ENCODE data around the gene ZNF559.
"Not testable (repeated sequence)": the region's sequence is repeated elsewhere in the genome, so short reads cannot be mapped to it uniquely, and the experiment has no call there.

Gene ZNF559

GRCh38 chr19:9323919-9324583 is at the start of gene ZNF559:
TSS of gene ZNF559 (plus strand) at chr19:9324179. CDS start at chr19:9338550, 14,371 bp downstream.
- DNase-seq (ENCODE audit: low spot score) = peak; percentile 81

- DNase-seq (ENCODE audit: low spot score) = not testable (repeated sequence)
Observed at GRCh38 chr19:9283485-9283884, 40.5 kb upstream of the ZNF559 start.

GRCh38 chr19:9289231-9289884 is 34.6 kb upstream of the ZNF559 start:
- DNase-seq (ENCODE audit: low spot score) = no peak

GRCh38 chr19:9295411-9295849 is 28.5 kb upstream of the ZNF559 start:
- DNase-seq (ENCODE audit: low spot score) = no peak

- no peak for DNase-seq (ENCODE audit: low spot score)
Observed at GRCh38 chr19:9296336-9296735, 27.6 kb upstream of the ZNF559 start.

- DNase-seq (ENCODE audit: low spot score) = no peak
Observed at GRCh38 chr19:9306443-9306842, 17.5 kb upstream of the ZNF559 start.

- no peak for DNase-seq (ENCODE audit: low spot score)
Observed at GRCh38 chr19:9308091-9308770, 15.7 kb upstream of the ZNF559 start.

GRCh38 chr19:9309139-9309973 is 14.6 kb upstream of the ZNF559 start, which contains the start of gene ZNF699:
TSS of gene ZNF699 (minus strand) at chr19:9309838. CDS start at chr19:9305119, 4,719 bp downstream.
- peak; percentile 83 for DNase-seq (ENCODE audit: low spot score)

GRCh38 chr19:9309974-9310446 is 14.0 kb upstream of the ZNF559 start:
- no peak for DNase-seq (ENCODE audit: low spot score)

GRCh38 chr19:9313756-9314155 is 10.2 kb upstream of the ZNF559 start:
- no peak for DNase-seq (ENCODE audit: low spot score)

GRCh38 chr19:9321338-9321737 is 2.6 kb upstream of the ZNF559 start:
- DNase-seq (ENCODE audit: low spot score) = no peak

GRCh38 chr19:9321756-9322155 is 2.2 kb upstream of the ZNF559 start:
- not testable (repeated sequence) for DNase-seq (ENCODE audit: low spot score)

GRCh38 chr19:9322201-9322600 is 1.8 kb upstream of the ZNF559 start:
- not testable (repeated sequence) for DNase-seq (ENCODE audit: low spot score)

- DNase-seq (ENCODE audit: low spot score) = peak; percentile 47
Observed at GRCh38 chr19:9323557-9323918, 441 bp upstream of the ZNF559 start.

GRCh38 chr19:9324584-9324962 is 594 bp downstream of the ZNF559 start:
- DNase-seq (ENCODE audit: low spot score) = no peak

- no peak for DNase-seq (ENCODE audit: low spot score)
Observed at GRCh38 chr19:9329999-9330398, 6.0 kb downstream of the ZNF559 start.

GRCh38 chr19:9342610-9343304 is 18.8 kb downstream of the ZNF559 start:
- no peak for DNase-seq (ENCODE audit: low spot score)

- no peak for DNase-seq (ENCODE audit: low spot score)
Observed at GRCh38 chr19:9345005-9345404, 21.0 kb downstream of the ZNF559 start.

- DNase-seq (ENCODE audit: low spot score) = no peak
Observed at GRCh38 chr19:9348253-9348652, 24.3 kb downstream of the ZNF559 start.

GRCh38 chr19:9348671-9349070 is 24.7 kb downstream of the ZNF559 start:
- DNase-seq (ENCODE audit: low spot score) = no peak

GRCh38 chr19:9352505-9352904 is 28.5 kb downstream of the ZNF559 start:
- DNase-seq (ENCODE audit: low spot score) = no peak

All from HuH-7.5 (cell line).